GM18505 (cell line): ENCODE results near the gene SPAST.
A peak's percentile ranks its signal among the peaks of the same experiment; 100 is the strongest.
"Not testable (repeated sequence)": the region's sequence is repeated elsewhere in the genome, so short reads cannot be mapped to it uniquely, and the experiment has no call there.

Experiments
- ATAC-seq: cut with Tn5 transposase; IDR thresholded peaks from one replicate; pipeline ENCODE4 v1.9.1; 2021; ENCODE audit not compliant: unreplicated experiment
- POLR2A ChIP-seq: IDR thresholded peaks from 4 replicates; pipeline ENCODE4 v1.6.1; 2011; ENCODE audit warnings: borderline replicate concordance; ENCODE audit not compliant: insufficient read depth, insufficient read length; ENCODE audit errors: extremely low read depth

The SPAST gene

GRCh38 chr2:32064021-32064601 is 755 bp downstream of the SPAST start:
- ATAC-seq = no peak
- TF ChIP-seq POLR2A = peak; percentile 67

- no peak for TF ChIP-seq POLR2A
- ATAC-seq = no peak
Measured at GRCh38 chr2:32064713-32065112, 1.4 kb downstream of the SPAST start.

- no peak for ATAC-seq
- TF ChIP-seq POLR2A = no peak
Measured at GRCh38 chr2:32067549-32067948, 4.2 kb downstream of the SPAST start.

GRCh38 chr2:32074134-32074506 is 10.8 kb downstream of the SPAST start:
- no peak for TF ChIP-seq POLR2A
- ATAC-seq = no peak

GRCh38 chr2:32095671-32096070 is 32.3 kb downstream of the SPAST start:
- no peak for ATAC-seq
- TF ChIP-seq POLR2A = no peak

GRCh38 chr2:32108111-32108510 is 44.8 kb downstream of the SPAST start:
- no peak for TF ChIP-seq POLR2A
- no peak for ATAC-seq

- no peak for ATAC-seq
- TF ChIP-seq POLR2A = no peak
Measured at GRCh38 chr2:32118055-32118454, 54.7 kb downstream of the SPAST start.

- no peak for ATAC-seq
- no peak for TF ChIP-seq POLR2A
Measured at GRCh38 chr2:32119161-32119560, 55.8 kb downstream of the SPAST start.

GRCh38 chr2:32124660-32125059 is 61.3 kb downstream of the SPAST start:
- ATAC-seq = no peak

GRCh38 chr2:32128636-32129035 is 65.3 kb downstream of the SPAST start:
- TF ChIP-seq POLR2A = no peak

More at GRCh38 chr2:32124660-32125059, 61.3 kb downstream of the SPAST start:
- TF ChIP-seq POLR2A = no peak

GRCh38 chr2:32129086-32129485 is 65.7 kb downstream of the SPAST start:
- ATAC-seq = no peak
- no peak for TF ChIP-seq POLR2A

More at GRCh38 chr2:32128636-32129035, 65.3 kb downstream of the SPAST start:
- no peak for ATAC-seq

- ATAC-seq = no peak
- TF ChIP-seq POLR2A = no peak
Measured at GRCh38 chr2:32135409-32135808, 72.1 kb downstream of the SPAST start.

- no peak for ATAC-seq
- no peak for TF ChIP-seq POLR2A
Measured at GRCh38 chr2:32136097-32136496, 72.7 kb downstream of the SPAST start.

GRCh38 chr2:32151544-32151943 is 88.2 kb downstream of the SPAST start:
- ATAC-seq = not testable (repeated sequence)

GRCh38 chr2:32159678-32160077 is 96.3 kb downstream of the SPAST start:
- no peak for TF ChIP-seq POLR2A
- ATAC-seq = no peak
